ENCODE measurements around the gene TMEM135. TPM values are rescaled to one million over a fixed set of nuclear protein-coding genes. Genes with fewer than 3 reads are reported as not detected.

Gene TMEM135
- total RNA-seq, 1 donor from 2014 or later = 46.4 TPM

GRCh38 chr11:87301785-87302540 lies 264.2 kb downstream of the TMEM135 start:
- Histone ChIP-seq H3K79me2 (ENCODE audit: low read depth) (no peaks in the 10 kb centered on the region), H3K27ac (no peak overlapping the region), H3K4me3 (no peak overlapping the region), H4K20me1 (ENCODE audit: low read depth) (no peaks in the 10 kb centered on the region), H3K9me3 (ENCODE audit: low read depth) (no peaks in the 10 kb centered on the region), H3K27me3 (no peaks in the 10 kb centered on the region), H3K4me1 (peaks cover under 1% of the 10 kb centered on the region), H3K36me3 (no peaks in the 10 kb centered on the region), H3K9ac (no peak overlapping the region), H3F3A (ENCODE audit: low read depth) (no peaks in the 10 kb centered on the region), H2AFZ (replicated peaks) (no peak overlapping the region), H3K4me2 (no peak overlapping the region)
- no peak overlapping the region for H3K4me3 Mint-ChIP-seq
- TF ChIP-seq EZH2phosphoT487 (IDR thresholded peaks at IDR 0.05) (no peak), EZH2 (IDR thresholded peaks at IDR 0.05) (no peak)
- TF ChIP-seq, protein P1, sequence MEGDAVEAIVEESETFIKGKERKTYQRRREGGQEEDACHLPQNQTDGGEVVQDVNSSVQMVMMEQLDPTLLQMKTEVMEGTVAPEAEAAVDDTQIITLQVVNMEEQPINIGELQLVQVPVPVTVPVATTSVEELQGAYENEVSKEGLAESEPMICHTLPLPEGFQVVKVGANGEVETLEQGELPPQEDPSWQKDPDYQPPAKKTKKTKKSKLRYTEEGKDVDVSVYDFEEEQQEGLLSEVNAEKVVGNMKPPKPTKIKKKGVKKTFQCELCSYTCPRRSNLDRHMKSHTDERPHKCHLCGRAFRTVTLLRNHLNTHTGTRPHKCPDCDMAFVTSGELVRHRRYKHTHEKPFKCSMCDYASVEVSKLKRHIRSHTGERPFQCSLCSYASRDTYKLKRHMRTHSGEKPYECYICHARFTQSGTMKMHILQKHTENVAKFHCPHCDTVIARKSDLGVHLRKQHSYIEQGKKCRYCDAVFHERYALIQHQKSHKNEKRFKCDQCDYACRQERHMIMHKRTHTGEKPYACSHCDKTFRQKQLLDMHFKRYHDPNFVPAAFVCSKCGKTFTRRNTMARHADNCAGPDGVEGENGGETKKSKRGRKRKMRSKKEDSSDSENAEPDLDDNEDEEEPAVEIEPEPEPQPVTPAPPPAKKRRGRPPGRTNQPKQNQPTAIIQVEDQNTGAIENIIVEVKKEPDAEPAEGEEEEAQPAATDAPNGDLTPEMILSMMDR (IDR thresholded peaks at IDR 0.05) = no peak
- H3K36me3 Mint-ChIP-seq = peaks cover 2% of the 10 kb centered on the region
- H3K4me1 Mint-ChIP-seq = peaks cover 8% of the 10 kb centered on the region
- H3K27ac Mint-ChIP-seq = no peak overlapping the region
- H3K9me3 Mint-ChIP-seq = no peaks in the 10 kb centered on the region
- no peaks in the 10 kb centered on the region for H3K27me3 Mint-ChIP-seq (ENCODE audit: insufficient read depth, low read depth)
- DNase-seq (ENCODE audit: low spot score) = no peak

- no peaks in the 10 kb centered on the region for H3K27me3 Mint-ChIP-seq (ENCODE audit: insufficient read depth, low read depth)
- Histone ChIP-seq H2AFZ (replicated peaks) (no peak overlapping the region), H3K27me3 (no peaks in the 10 kb centered on the region), H3K79me2 (ENCODE audit: low read depth) (no peaks in the 10 kb centered on the region), H3K4me1 (no peaks in the 10 kb centered on the region), H3K27ac (no peak overlapping the region), H3K9ac (no peak overlapping the region), H3K4me2 (no peak overlapping the region), H3K36me3 (no peaks in the 10 kb centered on the region), H3K4me3 (no peak overlapping the region), H3F3A (ENCODE audit: low read depth) (no peaks in the 10 kb centered on the region), H3K9me3 (ENCODE audit: low read depth) (no peaks in the 10 kb centered on the region), H4K20me1 (ENCODE audit: low read depth) (no peaks in the 10 kb centered on the region)
- DNase-seq (ENCODE audit: low spot score) = no peak
- H3K4me3 Mint-ChIP-seq = no peak overlapping the region
- H3K4me1 Mint-ChIP-seq = peaks cover 8% of the 10 kb centered on the region
- no peaks in the 10 kb centered on the region for H3K9me3 Mint-ChIP-seq
- TF ChIP-seq, protein P1 (IDR thresholded peaks at IDR 0.05) = no peak
- TF ChIP-seq EZH2 (IDR thresholded peaks at IDR 0.05) = no peak
- TF ChIP-seq EZH2phosphoT487 (IDR thresholded peaks at IDR 0.05) = no peak
- H3K27ac Mint-ChIP-seq = no peak overlapping the region
- peaks cover 2% of the 10 kb centered on the region for H3K36me3 Mint-ChIP-seq
These were observed 266.7 kb downstream of the TMEM135 start for GRCh38 chr11:87304412-87304811.

- peaks cover 2% of the 10 kb centered on the region for H3K36me3 Mint-ChIP-seq
- H3K4me3 ChIP-seq = no peak overlapping the region
- H3K27me3 Mint-ChIP-seq (ENCODE audit: insufficient read depth, low read depth) = no peaks in the 10 kb centered on the region
- TF ChIP-seq EZH2phosphoT487 (IDR thresholded peaks at IDR 0.05) (no peak), EZH2 (IDR thresholded peaks at IDR 0.05) (no peak)
- TF ChIP-seq, protein P1 (IDR thresholded peaks at IDR 0.05) = no peak
- H3K27ac Mint-ChIP-seq = no peak overlapping the region
- no peak overlapping the region for H2AFZ ChIP-seq (replicated peaks)
- no peaks in the 10 kb centered on the region for H3K79me2 ChIP-seq (ENCODE audit: low read depth)
- H3K9me3 ChIP-seq (ENCODE audit: low read depth) = no peaks in the 10 kb centered on the region
- DNase-seq (ENCODE audit: low spot score) = no peak
- no peak overlapping the region for H3K9ac ChIP-seq
- no peak overlapping the region for H3K4me2 ChIP-seq
- no peak overlapping the region for H3K4me3 Mint-ChIP-seq
- peaks cover 8% of the 10 kb centered on the region for H3K4me1 Mint-ChIP-seq
- no peaks in the 10 kb centered on the region for H3K4me1 ChIP-seq
- H3F3A ChIP-seq (ENCODE audit: low read depth) = no peaks in the 10 kb centered on the region
- no peaks in the 10 kb centered on the region for H3K9me3 Mint-ChIP-seq
- H3K27me3 ChIP-seq = no peaks in the 10 kb centered on the region
- H4K20me1 ChIP-seq (ENCODE audit: low read depth) = no peaks in the 10 kb centered on the region
- no peaks in the 10 kb centered on the region for H3K36me3 ChIP-seq
- no peak overlapping the region for H3K27ac ChIP-seq
These were observed 268.6 kb downstream of the TMEM135 start for GRCh38 chr11:87306262-87306851.

Measured in neural progenitor cell (in vitro differentiated cells).